B cell (primary cell): ENCODE data around the gene SLC22A13. TPM values are rescaled to one million over a fixed set of nuclear protein-coding genes. Genes with fewer than 3 reads are reported as not detected.

Experiments
- ATAC-seq: fragments of 200-7000 bp; cut with Tn5 transposase; one replicate; pipeline ENCODE4 v1.10.0; 2021; ENCODE audit warnings: low read depth, mild to moderate bottlenecking, moderate number of reproducible peaks, moderate library complexity
- CTCF ChIA-PET: fragments of 350-600 bp; sonication (Branson Sonifier 250); formaldehyde crosslinking; loops from one replicate; lab custom pipeline; 2021; ENCODE audit warnings: antibody characterized with exemption, inconsistent platforms; lab: Charles Lee
- POLR2A ChIA-PET: fragments of 350-600 bp; sonication (Branson Sonifier 250); formaldehyde crosslinking; loops from one replicate; lab custom pipeline; 2021; ENCODE audit warnings: antibody characterized with exemption; lab: Charles Lee
- DNase-seq: peaks from one replicate; pipeline ENCODE4 v3.0.0; 2013
- H2AFZ ChIP-seq: 2 replicates; pipeline ENCODE4 v1.6.1; 2012; ENCODE audit warnings: mild to moderate bottlenecking, low read depth, low read length; ENCODE audit not compliant: insufficient read depth, poor library complexity, severe bottlenecking
- H3K27ac ChIP-seq, 2 donors: 1 replicate in 1 of 2; 2 replicates in 1 of 2; pipeline ENCODE4 v1.5.1; 2012 to 2013; ENCODE audit warnings: low read length in 2 of 2, mild to moderate bottlenecking in 2 of 2, moderate library complexity in 1 of 2
- H3K27me3 ChIP-seq, 4 experiments: fragments of 200-600 bp in 1 of 4; sonication (generic) in 1 of 4; replicated peaks in 1 of 4; 1 replicate in 2 of 4; 2 replicates in 2 of 4; pipeline versions ENCODE4 v1.6.1 to v1.7.0; 2013 to 2016; ENCODE audit warnings: low read length in 3 of 4, mild to moderate bottlenecking in 2 of 4, mixed read lengths in 1 of 4, moderate library complexity in 1 of 4; ENCODE audit not compliant: insufficient read depth in 4 of 4, control insufficient read depth in 3 of 4; ENCODE audit errors: control extremely low read depth in 1 of 4
- H3K36me3 ChIP-seq, 2 experiments: replicated peaks in 1 of 2; 1 replicate in 1 of 2; 2 replicates in 1 of 2; pipeline versions ENCODE4 v1.6.1 to v1.7.1; 2013; ENCODE audit warnings: low read length in 1 of 2; ENCODE audit not compliant: insufficient read depth in 2 of 2, control insufficient read depth in 1 of 2; ENCODE audit errors: control extremely low read depth in 1 of 2, extremely low read depth in 1 of 2
- H3K4me1 ChIP-seq, 2 donors: fragments of 200-600 bp in 1 of 2; sonication (generic) in 1 of 2; 1 replicate in 1 of 2; 2 replicates in 1 of 2; pipeline versions ENCODE4 v1.5.1 to v1.6.1; 2013 to 2017; ENCODE audit warnings: low read length in 2 of 2; ENCODE audit not compliant: control insufficient read depth in 2 of 2, insufficient read depth in 2 of 2
- H3K4me2 ChIP-seq: replicated peaks from 2 replicates; pipeline ENCODE3; 2012; ENCODE audit warnings: mild to moderate bottlenecking, low read depth, low read length; ENCODE audit not compliant: poor library complexity, severe bottlenecking
- H3K4me3 ChIP-seq, 5 experiments: fragments of 200-600 bp in 1 of 5; sonication (generic) in 1 of 5; 1 replicate in 3 of 5; 2 replicates in 2 of 5; pipeline versions ENCODE4 v1.5.1 to v1.7.0; 2011 to 2016; ENCODE audit warnings: low read length in 4 of 5, mild to moderate bottlenecking in 4 of 5, low read depth in 2 of 5, control low read depth in 1 of 5, moderate library complexity in 1 of 5; ENCODE audit not compliant: insufficient read depth in 1 of 5; ENCODE audit errors: control extremely low read depth in 1 of 5, extremely low read depth in 1 of 5
- H3K79me2 ChIP-seq: fragments of 200-600 bp; sonication (generic); one replicate; pipeline ENCODE4 v1.6.0; 2016; ENCODE audit warnings: low read length; ENCODE audit not compliant: control insufficient read depth, insufficient read depth
- H3K9ac ChIP-seq: fragments of 200-600 bp; sonication (generic); 2 replicates; pipeline ENCODE4 v1.6.1; 2017; ENCODE audit warnings: mild to moderate bottlenecking, low read length, moderate library complexity
- H3K9me3 ChIP-seq, 3 donors: one replicate each; pipeline versions ENCODE4 v1.6.1 to v1.7.1; 2013; ENCODE audit warnings: low read length in 2 of 3; ENCODE audit not compliant: control insufficient read depth in 2 of 3, insufficient read depth in 1 of 3; ENCODE audit errors: control extremely low read depth in 1 of 3
- H4K20me1 ChIP-seq: 2 replicates; pipeline ENCODE4 v1.6.0; 2012; ENCODE audit warnings: mild to moderate bottlenecking, low read length; ENCODE audit not compliant: insufficient read depth, control insufficient read depth, poor library complexity, severe bottlenecking
- H3K27ac Mint-ChIP-seq: one replicate; pipeline ENCODE4 v1.8.0; 2021; ENCODE audit warnings: mixed read lengths
- H3K27me3 Mint-ChIP-seq: one replicate; pipeline ENCODE4 v1.8.0; 2021; ENCODE audit warnings: mixed read lengths
- H3K4me1 Mint-ChIP-seq: one replicate; pipeline ENCODE4 v1.8.0; 2021; ENCODE audit warnings: mixed read lengths
- H3K4me3 Mint-ChIP-seq: one replicate; pipeline ENCODE4 v1.8.0; 2021; ENCODE audit warnings: mixed read lengths
- H3K9me3 Mint-ChIP-seq: one replicate; pipeline ENCODE4 v1.8.0; 2022; ENCODE audit warnings: mixed read lengths; ENCODE audit not compliant: insufficient read depth
- CTCF ChIP-seq: fragments of 200-600 bp; IDR thresholded peaks from one replicate; pipeline ENCODE4 v1.8.0; 2022; ENCODE audit warnings: antibody characterized with exemption, mild to moderate bottlenecking
- EZH2 ChIP-seq: IDR thresholded peaks from 2 replicates; pipeline ENCODE4 v1.6.1; 2012; ENCODE audit warnings: borderline replicate concordance, low read depth, mild to moderate bottlenecking, moderate library complexity, low read length; ENCODE audit not compliant: insufficient read depth, poor library complexity, severe bottlenecking
- WGBS: methylation state at CpG from one replicate; pipeline ENCODE4 v1.1.5; 2013; ENCODE audit warnings: missing lambda C conversion rate; ENCODE audit not compliant: insufficient coverage; 5-methylcytosine and 5-hydroxymethylcytosine counted together
- intact Hi-C: fragments of 100-400 bp; cut with micrococcal nuclease; formaldehyde crosslinking; loops from one replicate; pipeline ENCODE4 v1.10.0; 2022
- polyA plus RNA-seq: library from polyadenylated mRNA; depleted of rRNA; stranded (reverse); fragments of >200 nt; gene quantifications from 2 replicates; pipeline ENCODE4 v1.2.3, GENCODE V29; 2012
- total RNA-seq, 2 donors: library from RNA; stranded (reverse); fragments of 120-200 nt in 1 of 2; gene quantifications; 1 replicate in 1 of 2; 2 replicates in 1 of 2; pipeline versions ENCODE4 v1.2.3 to v1.2.4, GENCODE V29; 2013 to 2022

SLC22A13 gene
- total and polyA plus RNA-seq, 2 donors (not counting 1 experiment from before 2014, with no cell fraction given), result 0.31 to 0.91 TPM

GRCh38 chr3:38260474-38260873 lies 5.1 kb upstream of the SLC22A13 start:
- no peak overlapping the region for H3K9ac ChIP-seq
- CTCF ChIA-PET, result no interaction called here
- POLR2A ChIA-PET, result no interaction called here
- H3K27ac ChIP-seq, result no peak overlapping the region
- H3K27me3 ChIP-seq, result no peaks in the 10 kb centered on the region
- Mint-ChIP-seq H3K27ac (no peak overlapping the region), H3K9me3 (no peaks in the 10 kb centered on the region), H3K4me3 (no peak overlapping the region), H3K4me1 (no peaks in the 10 kb centered on the region), H3K27me3 (no peaks in the 10 kb centered on the region)
- H3K4me3 ChIP-seq, result no peak overlapping the region
- intact Hi-C loops, result no loop called here
- H3K4me1 ChIP-seq, result no peaks in the 10 kb centered on the region
- H2AFZ ChIP-seq, result no peak overlapping the region
- WGBS, result no CpG with 5 or more reads among the region's 2 CpGs
- TF ChIP-seq EZH2 (no peak), CTCF (no peak)
- no peak for ATAC-seq
- no peaks in the 10 kb centered on the region for H3K79me2 ChIP-seq
- H3K9me3 ChIP-seq, result no peaks in the 10 kb centered on the region
- H4K20me1 ChIP-seq, result no peaks in the 10 kb centered on the region
- H3K4me2 ChIP-seq, result no peak overlapping the region
- DNase-seq, result no peak
- H3K36me3 ChIP-seq, result no peaks in the 10 kb centered on the region

- ATAC-seq, result no peak
Measured at GRCh38 chr3:38264353-38264771, 1.2 kb upstream of the SLC22A13 start.

More at GRCh38 chr3:38264353-38264771, 1.2 kb upstream of the SLC22A13 start:
- no peak for TF ChIP-seq CTCF
- no peak for TF ChIP-seq EZH2
- H2AFZ ChIP-seq, result no peak overlapping the region
- no peak overlapping the region for H3K27ac Mint-ChIP-seq
- DNase-seq, result no peak
- H3K4me1 Mint-ChIP-seq, result peaks cover 18% of the 10 kb centered on the region
- no peaks in the 10 kb centered on the region for H3K27me3 Mint-ChIP-seq
- H3K27ac ChIP-seq, result no peak overlapping the region
- no peaks in the 10 kb centered on the region for H3K36me3 ChIP-seq
- H3K4me3 ChIP-seq, result no peak overlapping the region
- H3K4me3 Mint-ChIP-seq, result no peak overlapping the region
- no peak overlapping the region for H3K4me2 ChIP-seq
- H3K9me3 Mint-ChIP-seq, result no peaks in the 10 kb centered on the region
- peaks cover 20 to 21% of the 10 kb centered on the region in 2 donors for H3K4me1 ChIP-seq
- CTCF ChIA-PET, result no interaction called here
- no peak overlapping the region for H3K9ac ChIP-seq
- H4K20me1 ChIP-seq, result no peaks in the 10 kb centered on the region
- H3K9me3 ChIP-seq, result no peaks in the 10 kb centered on the region
- WGBS, result no CpG with 5 or more reads among the region's 1 CpG
- POLR2A ChIA-PET, result no interaction called here
- intact Hi-C loops, result no loop called here
- no peaks in the 10 kb centered on the region for H3K27me3 ChIP-seq
- no peaks in the 10 kb centered on the region for H3K79me2 ChIP-seq
